ENCODE results near the gene DDX17.

GRCh38 chr22:38482662-38483308, 23.3 kb downstream of the DDX17 start:
- TF ChIP-seq, protein P1, sequence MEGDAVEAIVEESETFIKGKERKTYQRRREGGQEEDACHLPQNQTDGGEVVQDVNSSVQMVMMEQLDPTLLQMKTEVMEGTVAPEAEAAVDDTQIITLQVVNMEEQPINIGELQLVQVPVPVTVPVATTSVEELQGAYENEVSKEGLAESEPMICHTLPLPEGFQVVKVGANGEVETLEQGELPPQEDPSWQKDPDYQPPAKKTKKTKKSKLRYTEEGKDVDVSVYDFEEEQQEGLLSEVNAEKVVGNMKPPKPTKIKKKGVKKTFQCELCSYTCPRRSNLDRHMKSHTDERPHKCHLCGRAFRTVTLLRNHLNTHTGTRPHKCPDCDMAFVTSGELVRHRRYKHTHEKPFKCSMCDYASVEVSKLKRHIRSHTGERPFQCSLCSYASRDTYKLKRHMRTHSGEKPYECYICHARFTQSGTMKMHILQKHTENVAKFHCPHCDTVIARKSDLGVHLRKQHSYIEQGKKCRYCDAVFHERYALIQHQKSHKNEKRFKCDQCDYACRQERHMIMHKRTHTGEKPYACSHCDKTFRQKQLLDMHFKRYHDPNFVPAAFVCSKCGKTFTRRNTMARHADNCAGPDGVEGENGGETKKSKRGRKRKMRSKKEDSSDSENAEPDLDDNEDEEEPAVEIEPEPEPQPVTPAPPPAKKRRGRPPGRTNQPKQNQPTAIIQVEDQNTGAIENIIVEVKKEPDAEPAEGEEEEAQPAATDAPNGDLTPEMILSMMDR (conservative IDR thresholded peaks at IDR 0.05): no peak
- no peak for TF ChIP-seq ZFX (IDR thresholded peaks at IDR 0.05)
